Activated CD4-positive, alpha-beta T cell treated with anti-CD3 and anti-CD28 coated beads, Interleukin-2, amount 50 U/mL, for 4 hours (primary cell): ENCODE results near the gene METTL1.
"Not testable (repeated sequence)": the region's sequence is repeated elsewhere in the genome, so short reads cannot be mapped to it uniquely, and the experiment has no call there.

Experiments
- DNase-seq, 2 experiments: peaks; one replicate each; pipeline ENCODE4 v3.0.0-alpha.2; 2020

METTL1 gene

DNA sequence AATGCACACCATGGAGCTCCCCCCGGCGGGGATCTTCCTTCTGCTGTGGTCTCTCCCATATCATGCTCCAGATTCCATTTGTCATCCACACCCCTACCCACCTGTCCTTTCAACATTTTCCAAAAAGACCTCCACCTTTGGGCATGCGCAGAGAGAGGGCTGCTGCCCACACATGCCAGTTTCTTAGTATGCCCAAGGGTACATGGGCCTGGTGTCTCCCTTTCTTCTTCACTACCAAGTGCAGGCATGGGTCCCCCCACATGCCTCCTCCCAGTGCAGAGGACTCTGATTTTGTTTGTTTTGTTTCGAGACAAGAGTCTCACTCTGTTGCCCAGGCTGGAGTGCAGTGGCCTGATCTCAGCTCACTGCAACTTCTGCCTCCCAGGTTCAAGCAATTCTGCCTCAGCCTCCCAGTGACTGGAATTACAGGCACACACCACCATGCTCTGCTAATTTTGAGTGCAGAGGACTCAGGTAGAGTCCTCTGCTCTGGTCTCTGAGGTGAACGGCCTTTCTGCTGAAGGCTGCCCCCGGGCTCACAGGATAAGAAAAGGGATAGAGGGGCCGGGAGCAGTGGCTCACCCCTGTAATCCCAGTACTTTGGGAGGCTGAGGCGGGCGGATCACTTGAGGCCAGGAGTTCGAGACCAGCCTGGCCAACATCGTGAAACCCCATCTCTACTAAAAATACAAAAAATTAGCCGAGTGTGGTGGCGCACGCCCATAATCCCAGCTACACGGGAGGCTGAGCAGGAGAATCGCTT is 49.9 kb downstream of the METTL1 start:
- not testable (repeated sequence) for DNase-seq

DNA sequence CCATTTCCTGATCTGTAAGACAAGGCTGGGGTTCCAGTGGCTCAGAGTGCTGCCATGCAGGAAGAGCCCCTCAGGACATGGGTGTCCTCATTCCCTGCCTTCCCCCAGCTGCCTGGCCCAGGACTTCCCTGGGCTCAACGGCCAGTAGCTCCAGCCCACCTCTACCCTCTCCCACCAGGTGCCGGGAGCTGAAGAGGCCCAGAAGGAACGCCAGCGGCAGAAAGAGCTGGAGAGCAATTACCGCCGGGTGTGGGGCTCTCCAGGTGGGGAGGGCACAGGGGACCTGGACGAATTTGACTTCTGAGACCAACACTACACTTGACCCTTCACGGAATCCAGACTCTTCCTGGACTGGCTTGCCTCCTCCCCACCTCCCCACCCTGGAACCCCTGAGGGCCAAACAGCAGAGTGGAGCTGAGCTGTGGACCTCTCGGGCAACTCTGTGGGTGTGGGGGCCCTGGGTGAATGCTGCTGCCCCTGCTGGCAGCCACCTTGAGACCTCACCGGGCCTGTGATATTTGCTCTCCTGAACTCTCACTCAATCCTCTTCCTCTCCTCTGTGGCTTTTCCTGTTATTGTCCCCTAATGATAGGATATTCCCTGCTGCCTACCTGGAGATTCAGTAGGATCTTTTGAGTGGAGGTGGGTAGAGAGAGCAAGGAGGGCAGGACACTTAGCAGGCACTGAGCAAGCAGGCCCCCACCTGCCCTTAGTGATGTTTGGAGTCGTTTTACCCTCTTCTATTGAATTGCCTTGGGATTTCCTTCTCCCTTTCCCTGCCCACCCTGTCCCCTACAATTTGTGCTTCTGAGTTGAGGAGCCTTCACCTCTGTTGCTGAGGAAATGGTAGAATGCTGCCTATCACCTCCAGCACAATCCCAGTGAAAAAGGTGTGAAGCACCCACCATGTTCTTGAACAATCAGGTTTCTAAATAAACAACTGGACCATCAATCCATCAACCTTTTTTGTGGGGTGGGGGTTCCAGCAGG is 51.0 kb downstream of the METTL1 start:
- DNase-seq, result no peak

GRCh38 chr12:57719777-57720605 is 51.9 kb downstream of the METTL1 start:
- DNase-seq, result no peak

DNA sequence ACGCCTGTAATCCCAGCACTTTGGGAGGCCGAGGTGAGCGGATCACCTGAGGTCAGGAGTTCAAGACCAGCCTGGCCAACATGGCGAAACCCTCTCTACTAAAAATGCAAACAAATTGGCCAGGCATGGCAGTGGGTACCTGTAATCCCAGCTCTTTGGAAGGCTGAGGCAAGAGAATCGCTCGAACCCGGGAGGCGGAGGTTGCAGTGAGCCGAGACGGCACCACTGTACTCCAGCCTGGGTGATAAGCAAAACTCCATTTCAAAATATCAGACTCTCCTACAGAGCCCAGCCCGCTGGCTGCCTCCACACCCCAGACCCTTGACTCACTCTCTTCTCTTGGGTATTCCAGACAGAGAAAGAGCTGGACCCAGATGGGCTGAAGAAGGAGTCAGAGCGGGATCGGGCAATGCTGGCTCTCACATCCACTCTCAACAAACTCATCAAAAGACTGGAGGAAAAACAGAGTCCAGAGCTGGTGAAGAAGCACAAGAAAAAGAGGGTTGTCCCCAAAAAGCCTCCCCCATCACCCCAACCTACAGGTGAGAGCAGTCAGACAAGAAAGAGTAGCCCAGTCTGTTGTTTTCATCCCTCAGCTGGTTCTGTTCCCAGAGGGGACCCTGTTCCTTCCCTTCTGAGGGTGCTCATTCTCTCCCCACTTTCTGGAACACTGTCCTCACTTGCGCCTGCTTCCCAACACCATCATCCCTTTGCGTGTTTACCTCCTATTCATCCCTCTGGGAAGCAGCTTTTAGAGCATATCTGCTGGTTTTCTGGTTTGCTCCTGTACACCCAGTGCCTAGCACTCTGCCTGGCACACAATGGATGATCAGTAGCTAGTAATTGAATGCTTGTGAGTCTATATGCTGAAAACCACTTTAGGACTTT is 53.0 kb downstream of the METTL1 start:
- no peak for DNase-seq
